CD4-positive, CD25-positive, alpha-beta regulatory T cell (primary cell): Measurements from ENCODE around the gene ST3GAL3. TPM values are rescaled to one million over a fixed set of nuclear protein-coding genes. Genes with fewer than 3 reads are reported as not detected.
A peak's percentile ranks its signal among the peaks of the same experiment; 100 is the strongest.

Experiments
- ATAC-seq, 2 donors: fragments of 150-1000 bp; cut with Tn5 transposase; one replicate each; pipeline ENCODE4 v1.10.0; 2021; ENCODE audit warnings: low read depth in 2 of 2, moderate number of reproducible peaks in 2 of 2, moderate library complexity in 1 of 2
- DNase-seq, 3 donors: peaks; one replicate each; pipeline versions ENCODE4 v3.0.0 to v3.0.0-alpha.2; 2012 to 2022; ENCODE audit warnings: mixed read lengths in 1 of 3
- H3K27ac ChIP-seq: one replicate; pipeline ENCODE4 v1.7.0; 2013; ENCODE audit warnings: mild to moderate bottlenecking, low read length; ENCODE audit not compliant: insufficient read depth, poor library complexity, severe bottlenecking
- H3K27me3 ChIP-seq: one replicate; pipeline ENCODE4 v1.7.0; 2013; ENCODE audit warnings: low read length; ENCODE audit not compliant: control insufficient read depth, insufficient read depth
- H3K36me3 ChIP-seq: one replicate; pipeline ENCODE4 v1.7.0; 2013; ENCODE audit warnings: mild to moderate bottlenecking, low read length, moderate library complexity; ENCODE audit not compliant: control insufficient read depth, insufficient read depth
- H3K4me1 ChIP-seq: 2 replicates; pipeline ENCODE4 v1.7.0; 2013; ENCODE audit warnings: mild to moderate bottlenecking, low read length; ENCODE audit not compliant: insufficient read depth, control insufficient read depth, poor library complexity, severe bottlenecking
- H3K4me3 ChIP-seq: one replicate; pipeline ENCODE4 v1.7.0; 2013; ENCODE audit warnings: low read depth, mild to moderate bottlenecking, low read length, moderate library complexity
- H3K9me3 ChIP-seq, 2 experiments: 1 replicate in 1 of 2; 2 replicates in 1 of 2; pipeline ENCODE4 v1.7.0; 2013; ENCODE audit warnings: low read length in 2 of 2, mild to moderate bottlenecking in 1 of 2, moderate library complexity in 1 of 2; ENCODE audit not compliant: control insufficient read depth in 2 of 2
- H3K27ac Mint-ChIP-seq, 3 donors: one replicate each; pipeline ENCODE4 v1.8.0; 2020 to 2022; ENCODE audit warnings: mild to moderate bottlenecking in 3 of 3, mixed read lengths in 3 of 3, moderate library complexity in 2 of 3
- H3K27me3 Mint-ChIP-seq: one replicate; pipeline ENCODE4 v1.8.0; 2022; ENCODE audit warnings: mild to moderate bottlenecking, mixed read lengths
- H3K36me3 Mint-ChIP-seq: one replicate; pipeline ENCODE4 v1.8.0; 2020; ENCODE audit warnings: mixed read lengths
- H3K4me1 Mint-ChIP-seq, 4 donors: one replicate each; pipeline ENCODE4 v1.8.0; 2020 to 2022; ENCODE audit warnings: mixed read lengths in 4 of 4, mild to moderate bottlenecking in 1 of 4
- H3K4me3 Mint-ChIP-seq, 4 donors: one replicate each; pipeline ENCODE4 v1.8.0; 2020 to 2022; ENCODE audit warnings: mild to moderate bottlenecking in 4 of 4, mixed read lengths in 4 of 4, moderate library complexity in 3 of 4
- H3K9me3 Mint-ChIP-seq, 7 donors: one replicate each; pipeline ENCODE4 v1.8.0; 2020 to 2022; ENCODE audit warnings: mixed read lengths in 7 of 7, mild to moderate bottlenecking in 3 of 7, moderate library complexity in 2 of 7
- polyA plus RNA-seq, 4 donors: library from polyadenylated mRNA; unstranded; fragments of 300-500 nt; fragmentation: Illumina TruSeq; gene quantifications; one replicate each; pipeline ENCODE4 v1.2.3, GENCODE V29; 2021
- total RNA-seq: library from RNA; stranded (reverse); gene quantifications from one replicate; pipeline ENCODE4 v1.2.3, GENCODE V29; 2022

The ST3GAL3 gene
- total and polyA plus RNA-seq, 5 donors from 2014 or later = 5.7 to 25.0 (median 8.5) TPM

DNA sequence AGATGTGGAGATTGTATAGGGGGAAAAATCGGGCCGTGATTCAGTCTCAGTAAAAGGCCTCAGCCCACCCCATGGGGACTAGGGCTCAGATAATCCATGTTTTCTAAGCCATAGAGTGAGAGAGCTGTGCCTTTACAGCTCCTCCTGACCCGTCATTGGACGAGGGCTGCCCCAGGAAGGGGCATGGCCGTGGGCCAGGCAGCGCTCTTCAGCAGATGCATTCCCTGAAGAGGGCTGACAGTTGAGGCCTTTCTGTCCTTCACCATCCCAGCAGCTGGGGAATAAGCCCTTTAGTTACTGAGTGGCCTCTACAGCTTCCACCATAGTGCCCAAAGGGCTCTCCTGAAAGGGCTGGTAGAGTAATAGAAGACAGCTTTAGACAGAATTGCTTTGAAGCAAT lies 57.2 kb downstream of the ST3GAL3 start:
- Histone ChIP-seq H3K4me1 (no peaks in the 10 kb centered on the region), H3K36me3 (no peaks in the 10 kb centered on the region), H3K4me3 (no peak overlapping the region), H3K27me3 (no peaks in the 10 kb centered on the region), H3K27ac (no peak overlapping the region), H3K9me3 (no peaks in the 10 kb centered on the region)
- Mint-ChIP-seq H3K36me3 (no peaks in the 10 kb centered on the region), H3K4me1 (peaks cover 7 to 10% (median 8%) of the 10 kb centered on the region in 4 donors), H3K9me3 (no peaks in the 10 kb centered on the region), H3K27me3 (no peaks in the 10 kb centered on the region), H3K27ac (no peak overlapping the region), H3K4me3 (no peak overlapping the region)
- no peak for ATAC-seq
- DNase-seq = no peak

DNA sequence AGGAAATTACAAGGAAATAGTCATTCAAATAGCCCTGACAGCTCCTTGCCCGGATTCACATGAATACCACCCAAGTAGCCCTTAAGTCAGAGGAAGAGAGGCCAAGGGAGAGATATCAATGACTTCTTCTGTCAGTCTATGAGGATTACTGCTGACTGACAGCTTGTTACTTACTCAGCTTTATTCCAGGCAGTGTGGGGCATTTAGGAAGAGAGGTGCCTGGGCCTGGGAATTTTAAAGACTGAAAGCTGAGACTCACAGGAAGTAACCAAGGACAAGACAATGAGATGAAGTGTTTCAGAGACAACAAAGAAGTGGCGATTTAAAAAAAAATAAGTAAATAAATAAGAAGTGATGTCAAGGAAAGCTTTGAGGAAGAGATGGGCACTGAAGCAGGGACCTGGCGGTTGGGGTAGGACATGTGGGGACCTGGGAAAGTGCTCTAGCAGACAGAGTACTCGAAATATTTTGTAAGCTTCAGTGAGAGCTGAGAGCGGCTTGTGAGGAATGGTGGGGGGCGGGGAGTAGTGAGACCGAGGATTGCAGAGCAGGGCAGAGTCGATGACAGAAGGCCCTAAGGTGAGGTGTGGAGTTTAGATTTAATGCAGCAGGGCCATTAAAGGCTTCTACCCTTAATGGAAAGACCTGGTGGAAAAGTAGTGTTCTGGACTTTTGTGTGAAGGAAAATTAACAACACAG lies 58.9 kb downstream of the ST3GAL3 start:
- Mint-ChIP-seq H3K27ac (no peak overlapping the region), H3K4me3 (no peak overlapping the region), H3K36me3 (no peaks in the 10 kb centered on the region), H3K4me1 (peaks cover 11 to 16% (median 14%) of the 10 kb centered on the region in 4 donors), H3K27me3 (no peaks in the 10 kb centered on the region), H3K9me3 (no peaks in the 10 kb centered on the region)
- H3K27ac ChIP-seq = no peak overlapping the region
- no peaks in the 10 kb centered on the region for H3K27me3 ChIP-seq
- DNase-seq = no peak
- no peaks in the 10 kb centered on the region for H3K9me3 ChIP-seq
- no peak overlapping the region for H3K4me3 ChIP-seq
- no peaks in the 10 kb centered on the region for H3K36me3 ChIP-seq
- H3K4me1 ChIP-seq = no peaks in the 10 kb centered on the region
- no peak for ATAC-seq

DNA sequence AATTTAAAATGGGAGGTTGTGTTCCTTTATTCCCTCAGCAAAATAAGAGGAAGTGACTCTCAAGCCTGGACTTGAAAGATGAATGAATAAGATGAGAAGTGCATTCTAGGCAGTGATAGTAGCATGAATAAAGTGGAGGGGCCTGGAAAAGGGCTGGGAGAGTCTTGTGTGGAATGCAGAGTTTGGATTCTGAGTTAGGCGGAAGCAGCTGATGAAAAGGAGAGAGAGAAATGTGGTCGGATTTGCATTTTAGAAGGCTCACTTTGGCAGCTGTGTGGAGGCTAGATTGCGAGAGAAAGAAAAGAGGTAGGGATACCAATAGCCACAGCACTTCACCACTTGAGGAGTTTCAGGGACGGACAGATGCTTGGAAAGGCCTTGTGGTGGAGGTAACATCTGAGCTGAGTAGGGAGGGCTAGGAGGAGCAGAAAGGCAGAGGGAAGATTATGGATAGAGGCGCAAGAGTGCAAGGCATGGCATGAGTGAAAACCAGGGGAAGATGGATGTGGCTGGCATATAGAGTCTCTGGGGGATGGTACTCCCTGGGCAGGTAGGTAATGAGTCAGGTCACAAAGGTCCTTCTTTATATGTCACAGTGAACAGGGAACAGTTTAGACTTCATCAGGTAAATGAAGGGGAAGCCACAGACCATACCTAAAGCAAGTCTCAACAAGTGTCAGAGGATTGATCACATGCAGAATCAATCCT lies 59.6 kb downstream of the ST3GAL3 start:
- Mint-ChIP-seq H3K27me3 (no peaks in the 10 kb centered on the region), H3K4me3 (no peak overlapping the region), H3K4me1 (peaks cover 11 to 16% (median 14%) of the 10 kb centered on the region in 4 donors), H3K36me3 (no peaks in the 10 kb centered on the region), H3K9me3 (no peaks in the 10 kb centered on the region), H3K27ac (no peak overlapping the region)
- DNase-seq (no peak), ATAC-seq (no peak)
- H3K36me3 ChIP-seq = no peaks in the 10 kb centered on the region
- H3K27me3 ChIP-seq = no peaks in the 10 kb centered on the region
- H3K9me3 ChIP-seq = no peaks in the 10 kb centered on the region
- H3K4me1 ChIP-seq = no peaks in the 10 kb centered on the region
- H3K27ac ChIP-seq = no peak overlapping the region
- no peak overlapping the region for H3K4me3 ChIP-seq

DNA sequence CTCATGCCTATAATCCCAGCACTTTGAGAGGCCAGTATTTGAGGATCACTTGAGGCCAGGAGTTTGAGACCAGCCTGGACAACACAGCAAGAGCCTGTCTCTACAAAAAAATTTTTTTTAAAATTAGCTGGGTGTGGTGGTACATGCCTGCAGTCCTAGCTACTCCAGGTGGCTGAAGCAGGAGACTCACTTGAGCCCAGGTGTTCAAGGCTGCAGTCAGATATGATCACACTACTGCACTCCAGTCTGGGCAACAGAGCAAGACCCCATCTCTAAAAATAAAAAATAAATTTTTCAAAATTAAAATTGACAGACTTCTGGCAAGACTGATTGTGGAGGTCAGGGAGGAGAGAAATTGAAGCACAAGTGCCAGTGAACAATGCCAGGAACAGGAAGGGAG lies 60.8 kb downstream of the ST3GAL3 start:
- Mint-ChIP-seq H3K27me3 (no peaks in the 10 kb centered on the region), H3K27ac (no peak overlapping the region), H3K4me1 (peaks cover 8 to 14% (median 11%) of the 10 kb centered on the region in 4 donors), H3K36me3 (peaks cover 4% of the 10 kb centered on the region), H3K4me3 (no peak overlapping the region), H3K9me3 (no peaks in the 10 kb centered on the region)
- H3K4me3 ChIP-seq = no peak overlapping the region
- no peaks in the 10 kb centered on the region for H3K4me1 ChIP-seq
- H3K36me3 ChIP-seq = peaks cover 2% of the 10 kb centered on the region
- H3K27ac ChIP-seq = no peak overlapping the region
- H3K27me3 ChIP-seq = no peaks in the 10 kb centered on the region
- DNase-seq = no peak
- H3K9me3 ChIP-seq = no peaks in the 10 kb centered on the region
- no peak for ATAC-seq

DNA sequence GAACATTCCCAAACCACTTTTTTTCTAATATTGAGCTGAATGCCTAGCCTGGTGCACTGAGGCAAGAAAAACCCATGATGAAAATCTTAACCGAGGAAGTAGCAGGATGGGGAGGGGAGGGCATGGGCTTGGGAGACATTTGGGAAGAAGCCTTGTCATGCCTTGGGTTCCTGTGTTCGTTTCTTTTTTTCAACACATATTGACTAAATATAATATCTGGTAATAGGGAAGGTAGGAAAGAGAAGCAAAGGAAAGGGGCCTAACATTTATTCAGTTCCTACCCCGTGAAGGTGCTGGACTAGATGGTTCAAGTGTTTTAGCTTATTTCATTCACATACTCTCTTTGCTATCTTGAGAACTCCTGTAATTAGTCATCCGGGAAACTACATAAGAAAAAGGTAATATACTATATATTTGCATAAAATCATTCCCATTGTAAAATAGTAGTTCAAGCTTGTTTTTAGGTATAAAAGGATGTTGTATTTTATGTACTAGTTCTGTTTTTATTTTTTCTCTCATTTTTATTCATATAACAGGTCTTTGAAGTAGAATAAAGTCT lies 62.1 kb downstream of the ST3GAL3 start:
- peak overlapping the region in 1 of 3 donors; percentile 23 for H3K27ac Mint-ChIP-seq

DNA sequence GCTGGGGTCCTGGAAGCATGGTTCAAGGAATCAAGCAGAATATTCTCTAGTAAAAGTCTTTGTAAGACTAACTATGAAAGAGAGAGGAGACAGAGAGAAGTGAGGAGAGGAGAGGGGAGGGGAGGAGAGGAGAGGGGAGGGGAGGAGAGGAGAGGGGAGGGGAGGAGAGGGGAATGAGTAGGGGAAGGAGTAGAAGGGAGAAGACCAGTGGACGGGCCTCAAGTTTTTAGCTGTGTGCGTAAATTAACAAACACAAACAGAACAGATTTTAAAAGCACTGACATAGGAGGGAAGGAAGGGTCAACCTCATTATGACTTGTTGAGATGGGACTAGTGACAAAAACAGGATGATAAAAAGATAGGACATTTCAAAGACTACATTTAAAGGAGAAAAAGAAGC lies 62.8 kb downstream of the ST3GAL3 start:
- Histone ChIP-seq H3K36me3 (peaks cover 5% of the 10 kb centered on the region), H3K4me1 (no peaks in the 10 kb centered on the region), H3K27ac (no peak overlapping the region), H3K27me3 (no peaks in the 10 kb centered on the region), H3K9me3 (no peaks in the 10 kb centered on the region), H3K4me3 (no peak overlapping the region)
- ATAC-seq (no peak), DNase-seq (no peak)
- Mint-ChIP-seq H3K36me3 (peaks cover 8% of the 10 kb centered on the region), H3K9me3 (no peaks in the 10 kb centered on the region), H3K27ac (no peak overlapping the region), H3K27me3 (no peaks in the 10 kb centered on the region), H3K4me3 (no peak overlapping the region), H3K4me1 (peaks cover 6 to 10% (median 8%) of the 10 kb centered on the region in 4 donors)

More for the DNA sequence above, 62.1 kb downstream of the ST3GAL3 start:
- no peak overlapping the region for H3K4me3 ChIP-seq
- peaks cover 4% of the 10 kb centered on the region for H3K36me3 Mint-ChIP-seq
- peaks cover 5% of the 10 kb centered on the region for H3K36me3 ChIP-seq
- no peaks in the 10 kb centered on the region for H3K27me3 Mint-ChIP-seq
- H3K9me3 ChIP-seq = no peaks in the 10 kb centered on the region
- no peaks in the 10 kb centered on the region for H3K4me1 ChIP-seq
- H3K27ac ChIP-seq = no peak overlapping the region
- no peak overlapping the region for H3K4me3 Mint-ChIP-seq
- peaks cover 6 to 10% (median 8%) of the 10 kb centered on the region in 4 donors for H3K4me1 Mint-ChIP-seq
- no peaks in the 10 kb centered on the region for H3K27me3 ChIP-seq
- no peak for DNase-seq
- no peak for ATAC-seq
- no peaks in the 10 kb centered on the region for H3K9me3 Mint-ChIP-seq

DNA sequence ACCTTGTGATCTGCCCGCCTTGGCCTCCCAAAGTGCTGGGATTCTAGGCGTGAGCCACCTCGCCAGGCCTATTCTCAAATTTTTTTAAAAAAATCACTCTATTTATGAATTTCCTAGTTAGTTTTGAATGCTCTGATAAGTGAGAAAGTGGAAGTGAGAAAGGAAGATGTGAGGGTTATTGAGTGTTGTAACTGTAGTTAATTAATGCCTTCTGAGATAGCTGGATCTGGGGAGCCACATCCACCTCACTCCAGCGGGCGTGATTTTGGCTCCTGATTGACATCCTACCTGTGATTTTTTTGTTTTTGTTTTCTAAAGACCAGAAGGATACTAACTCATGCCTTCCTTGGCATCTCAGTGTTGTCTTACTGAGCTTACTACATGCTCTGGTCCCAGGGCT lies 65.6 kb downstream of the ST3GAL3 start:
- no peak overlapping the region for H3K4me3 ChIP-seq
- no peak for DNase-seq
- H3K27me3 ChIP-seq = no peaks in the 10 kb centered on the region
- Mint-ChIP-seq H3K36me3 (peaks cover 28% of the 10 kb centered on the region), H3K4me3 (no peak overlapping the region), H3K27ac (no peak overlapping the region), H3K4me1 (peaks cover 6 to 10% (median 8%) of the 10 kb centered on the region in 4 donors), H3K27me3 (no peaks in the 10 kb centered on the region), H3K9me3 (peaks cover 0 to 9% (median 0%) of the 10 kb centered on the region in 7 donors)
- H3K9me3 ChIP-seq = no peaks in the 10 kb centered on the region
- H3K36me3 ChIP-seq = peaks cover 5% of the 10 kb centered on the region
- H3K4me1 ChIP-seq = no peaks in the 10 kb centered on the region
- no peak for ATAC-seq
- H3K27ac ChIP-seq = no peak overlapping the region
